GM21528 (cell line): ENCODE measurements around the gene PACS1.
"Not testable (repeated sequence)": the region's sequence is repeated elsewhere in the genome, so short reads cannot be mapped to it uniquely, and the experiment has no call there.

Source experiments
- ATAC-seq: cut with Tn5 transposase; IDR thresholded peaks from one replicate; pipeline ENCODE4 v1.9.1; 2021; ENCODE audit warnings: mild to moderate bottlenecking, moderate library complexity; ENCODE audit not compliant: unreplicated experiment, low FRiP score

PACS1 gene

DNA sequence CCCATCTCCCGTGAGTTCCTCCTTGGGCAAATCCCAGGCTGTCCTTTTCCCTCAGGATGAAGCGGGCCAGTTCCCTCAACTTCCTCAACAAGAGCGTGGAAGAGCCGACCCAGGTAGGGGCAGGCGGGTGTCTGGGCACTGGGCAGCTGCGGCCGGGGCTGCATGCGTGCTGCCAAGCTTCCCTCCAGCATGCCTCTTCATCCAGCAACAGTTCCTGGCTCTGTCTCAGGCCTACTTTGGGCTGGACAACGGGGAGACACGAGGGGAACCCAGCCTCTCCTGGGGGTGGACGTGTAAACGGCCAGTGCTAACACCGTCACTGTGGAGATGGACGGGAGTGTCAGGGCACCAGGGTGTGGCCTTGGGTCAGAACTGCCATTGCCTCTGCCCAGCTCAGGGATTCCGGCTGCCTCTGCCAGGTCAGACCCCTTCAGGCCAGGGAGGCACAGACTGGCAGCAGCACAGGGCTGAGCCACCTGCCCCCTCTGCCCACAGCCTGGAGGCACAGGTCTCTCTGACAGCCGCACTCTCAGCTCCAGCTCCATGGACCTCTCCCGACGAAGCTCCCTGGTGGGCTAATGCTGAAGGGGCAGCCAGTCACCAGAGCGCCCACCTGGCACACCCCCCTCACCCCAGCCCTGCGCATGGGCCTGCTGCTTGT, 196.4 kb downstream of the PACS1 start:
- no peak for ATAC-seq

DNA sequence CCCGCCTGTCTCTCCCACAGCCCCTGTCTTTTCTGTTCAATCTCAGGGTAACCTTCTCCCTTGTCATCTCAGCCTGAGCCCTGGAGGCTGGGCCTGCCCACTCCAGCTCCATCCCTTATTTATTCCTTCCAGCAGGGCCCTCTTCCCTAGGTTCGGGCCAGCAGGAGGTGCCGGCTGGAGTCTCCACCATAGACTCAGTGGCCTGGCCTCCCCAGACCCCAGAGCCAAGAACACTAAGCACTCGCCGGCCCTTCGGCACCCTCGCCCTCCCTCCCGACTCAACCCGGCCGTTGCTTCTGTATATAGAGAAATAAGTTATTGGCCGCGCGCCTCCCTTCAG, 196.9 kb downstream of the PACS1 start:
- ATAC-seq = no peak

DNA sequence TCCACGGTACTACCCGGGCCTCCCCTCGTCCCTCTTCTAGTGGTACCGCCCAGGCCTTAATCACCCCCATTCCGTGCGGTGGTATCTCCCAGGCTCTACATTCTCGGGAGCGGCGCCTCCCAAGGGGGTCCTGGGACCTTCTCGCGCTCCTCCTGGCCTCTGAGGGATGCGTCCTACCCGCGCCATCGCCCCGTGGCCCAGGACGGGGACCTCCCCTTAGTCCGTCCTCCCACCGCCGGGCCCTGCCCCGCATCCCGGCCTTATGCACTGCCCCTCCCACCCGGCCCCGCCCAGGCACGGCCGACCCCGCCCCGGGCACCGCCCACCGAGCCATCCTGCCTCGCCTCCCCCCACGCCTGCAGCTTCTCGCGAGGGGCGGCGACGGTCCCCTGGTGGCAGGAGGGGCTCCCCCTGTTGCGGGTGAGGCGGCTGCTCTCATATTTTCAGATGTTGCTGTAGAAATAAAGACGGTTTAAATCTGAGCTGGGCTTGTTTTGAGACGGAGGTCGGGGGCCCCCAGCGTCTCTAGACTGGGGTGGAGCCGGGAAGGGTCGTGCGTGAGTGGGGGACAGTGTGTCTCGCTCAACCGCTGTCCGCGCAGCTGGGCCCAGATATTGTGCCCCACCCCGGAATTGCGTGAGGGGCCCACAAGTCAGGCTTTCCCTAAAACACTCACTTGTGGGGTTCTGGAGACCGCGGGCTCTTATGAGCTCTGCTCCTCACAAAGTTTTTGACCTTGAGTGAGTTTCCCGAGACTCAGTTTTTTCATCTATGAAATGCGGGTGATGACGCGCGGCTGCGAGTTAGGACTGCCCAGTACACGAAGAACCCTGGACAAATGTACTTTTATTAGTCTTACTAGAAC, 197.5 kb downstream of the PACS1 start:
- peak; percentile 39 for ATAC-seq

DNA sequence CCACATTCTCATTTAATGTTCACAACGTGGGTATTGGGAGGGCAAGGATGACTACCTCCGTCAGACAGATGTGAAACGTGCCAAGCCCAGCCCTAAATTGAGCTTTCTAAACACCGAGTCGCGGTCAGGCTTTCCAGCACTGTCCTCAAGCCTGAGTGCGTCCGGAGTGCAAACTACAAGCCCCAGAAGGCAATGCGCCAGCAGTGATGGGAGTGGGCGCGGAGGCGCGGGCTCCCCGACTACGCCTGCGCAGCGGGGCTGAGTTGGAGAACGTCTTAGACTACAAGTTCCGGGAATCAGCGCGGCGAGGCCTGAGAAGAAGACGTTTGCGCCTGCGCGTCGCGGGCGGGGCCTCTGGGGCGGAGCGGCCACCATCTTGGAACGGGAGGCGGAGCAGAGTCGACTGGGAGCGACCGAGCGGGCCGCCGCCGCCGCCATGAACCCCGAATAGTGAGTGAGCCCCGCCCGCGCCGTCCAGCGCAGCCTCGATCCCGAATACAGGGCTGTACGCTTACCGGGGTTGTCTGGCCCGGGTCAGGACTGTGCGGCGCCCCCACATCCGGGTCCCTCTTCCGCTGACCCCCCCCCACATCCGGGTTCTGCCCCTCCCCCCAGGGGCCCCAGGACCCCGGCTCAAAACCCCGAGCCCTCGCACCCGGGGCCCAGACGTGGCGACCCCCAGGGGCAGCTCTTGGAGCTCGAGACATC, 198.3 kb downstream of the PACS1 start, which contains the start of gene RAB1B:
RAB1B (plus strand) TSS at position 396 of the 708 bp plus-strand sequence; CDS start at position 437, 41 bp downstream.
- ATAC-seq = peak; percentile 81

DNA sequence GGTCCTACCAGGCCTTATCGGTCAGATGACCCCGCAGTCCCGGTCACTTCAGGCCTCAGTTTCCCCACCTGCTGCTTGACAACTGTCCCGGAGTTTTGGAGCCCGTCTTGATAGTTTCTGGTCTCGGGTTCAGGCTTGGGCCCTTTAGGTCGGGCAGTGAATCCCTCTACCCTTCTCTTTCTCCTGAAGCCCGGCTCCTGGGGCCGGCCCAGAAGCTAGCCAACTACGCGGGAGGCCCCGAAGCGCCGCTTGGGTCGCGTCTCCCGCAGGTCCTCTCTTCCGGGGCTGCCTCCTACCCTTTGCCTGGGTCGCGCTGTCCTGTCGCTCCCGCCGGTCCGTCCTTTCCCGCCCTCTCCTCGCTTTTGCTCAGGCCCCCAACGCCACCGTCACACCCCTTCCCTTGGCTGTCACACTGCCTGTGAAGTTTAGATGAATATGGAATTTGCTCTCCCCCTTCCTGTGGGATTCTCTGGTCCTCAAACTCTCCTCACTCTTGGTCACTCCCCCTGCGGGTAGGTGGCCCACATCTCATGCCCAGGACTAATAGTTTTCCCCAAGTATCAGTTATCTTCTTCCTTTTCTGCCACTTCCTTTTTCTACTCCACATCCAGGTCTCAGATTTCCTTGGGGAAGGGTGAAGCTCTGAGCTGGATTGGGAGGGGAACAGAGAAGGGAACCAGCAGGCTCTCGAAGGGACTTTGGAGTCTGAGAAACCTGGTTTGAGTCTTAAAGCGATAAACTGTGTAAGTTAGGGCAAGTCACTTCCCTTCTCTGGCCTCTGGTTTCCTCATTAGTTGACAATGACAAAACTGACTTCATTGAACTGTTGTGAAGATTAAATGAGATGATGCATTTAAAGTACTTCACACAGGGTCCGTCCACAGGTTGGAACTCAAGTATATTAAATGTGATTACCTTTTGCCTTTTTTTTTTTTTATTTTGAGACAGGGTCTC, 199.2 kb downstream of the PACS1 start:
- no peak for ATAC-seq

DNA sequence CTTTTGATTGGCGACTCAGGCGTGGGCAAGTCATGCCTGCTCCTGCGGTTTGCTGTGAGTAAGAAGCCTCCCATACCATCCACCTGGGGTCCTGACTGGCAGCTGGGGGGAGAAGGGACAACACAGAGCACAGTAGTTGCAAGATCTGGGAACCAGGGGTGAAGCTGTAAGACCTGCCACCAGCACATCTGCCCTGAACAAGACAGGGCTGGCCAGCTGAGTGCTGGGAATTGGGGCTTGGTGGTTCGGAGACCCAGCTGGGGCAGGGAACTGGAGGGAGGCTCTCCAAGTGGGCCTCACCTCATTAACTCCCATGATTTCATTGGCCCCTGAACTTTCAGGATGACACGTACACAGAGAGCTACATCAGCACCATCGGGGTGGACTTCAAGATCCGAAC, 201.7 kb downstream of the PACS1 start:
- no peak for ATAC-seq

DNA sequence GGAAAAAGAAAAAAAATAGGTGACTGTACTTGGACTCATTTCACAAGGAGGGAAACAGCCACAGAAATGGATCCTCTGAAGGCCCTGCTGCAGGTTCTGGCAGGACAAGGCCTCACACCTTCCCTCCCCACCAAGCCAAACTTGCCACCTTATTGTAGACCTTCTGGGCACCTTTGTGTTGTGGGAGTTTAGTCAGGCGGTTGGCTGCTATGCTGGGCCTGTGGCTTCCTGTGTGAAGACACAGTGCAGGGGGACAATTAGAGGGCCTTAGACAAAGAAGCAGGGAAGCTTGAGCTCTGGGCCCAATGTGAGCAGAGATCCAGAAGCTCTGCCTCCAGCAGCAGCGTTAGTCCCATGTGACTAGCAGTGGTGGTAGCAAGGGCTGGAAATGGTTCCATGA, 202.5 kb downstream of the PACS1 start:
- ATAC-seq = no peak

DNA sequence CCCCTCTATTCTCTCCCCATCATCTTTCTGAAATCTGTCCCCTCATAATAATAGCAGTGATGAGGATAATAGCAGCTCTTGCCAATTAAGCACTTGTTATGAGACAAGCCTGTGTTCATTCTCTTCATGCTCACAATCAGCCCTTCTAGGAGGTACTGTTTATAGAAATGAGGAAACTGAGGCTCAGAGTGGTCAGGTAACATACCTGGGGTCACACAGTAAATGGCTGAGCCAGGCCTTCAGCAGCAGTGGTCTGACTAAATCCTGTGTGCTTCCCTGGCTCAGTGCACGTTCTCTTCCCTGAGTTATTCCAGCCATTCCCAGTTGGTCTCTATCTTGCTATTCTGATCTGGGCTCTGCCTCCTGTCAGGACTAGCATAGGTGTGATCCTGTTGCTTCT, 204.1 kb downstream of the PACS1 start:
- ATAC-seq = no peak

DNA sequence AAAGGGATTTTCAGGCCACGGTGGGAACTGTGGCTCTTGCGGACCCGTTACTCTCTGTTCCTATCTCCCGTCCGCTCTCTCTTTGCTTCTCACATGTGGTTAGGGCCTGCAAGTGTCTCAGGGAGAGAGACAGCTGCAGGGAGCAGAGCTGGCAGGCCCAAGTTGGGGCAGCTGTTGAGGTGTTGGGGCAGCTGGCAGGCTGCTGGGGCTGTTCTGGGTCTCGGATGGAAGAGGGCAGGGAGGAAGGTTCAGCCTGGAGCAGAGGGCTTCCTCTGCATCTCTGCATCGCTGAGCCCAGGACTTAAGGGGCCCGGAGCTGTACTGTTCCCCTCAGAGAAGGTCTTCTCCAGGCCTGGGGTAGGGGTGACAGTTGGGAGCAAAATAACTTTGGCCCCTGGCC, 205.3 kb downstream of the PACS1 start:
- no peak for ATAC-seq

DNA sequence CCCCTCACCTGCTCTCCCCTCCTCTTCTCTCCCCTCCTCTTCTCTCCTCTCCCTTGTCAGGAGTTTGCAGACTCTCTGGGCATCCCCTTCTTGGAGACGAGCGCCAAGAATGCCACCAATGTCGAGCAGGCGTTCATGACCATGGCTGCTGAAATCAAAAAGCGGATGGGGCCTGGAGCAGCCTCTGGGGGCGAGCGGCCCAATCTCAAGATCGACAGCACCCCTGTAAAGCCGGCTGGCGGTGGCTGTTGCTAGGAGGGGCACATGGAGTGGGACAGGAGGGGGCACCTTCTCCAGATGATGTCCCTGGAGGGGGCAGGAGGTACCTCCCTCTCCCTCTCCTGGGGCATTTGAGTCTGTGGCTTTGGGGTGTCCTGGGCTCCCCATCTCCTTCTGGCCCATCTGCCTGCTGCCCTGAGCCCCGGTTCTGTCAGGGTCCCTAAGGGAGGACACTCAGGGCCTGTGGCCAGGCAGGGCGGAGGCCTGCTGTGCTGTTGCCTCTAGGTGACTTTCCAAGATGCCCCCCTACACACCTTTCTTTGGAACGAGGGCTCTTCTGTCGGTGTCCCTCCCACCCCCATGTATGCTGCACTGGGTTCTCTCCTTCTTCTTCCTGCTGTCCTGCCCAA, 206.0 kb downstream of the PACS1 start:
- ATAC-seq = no peak

DNA sequence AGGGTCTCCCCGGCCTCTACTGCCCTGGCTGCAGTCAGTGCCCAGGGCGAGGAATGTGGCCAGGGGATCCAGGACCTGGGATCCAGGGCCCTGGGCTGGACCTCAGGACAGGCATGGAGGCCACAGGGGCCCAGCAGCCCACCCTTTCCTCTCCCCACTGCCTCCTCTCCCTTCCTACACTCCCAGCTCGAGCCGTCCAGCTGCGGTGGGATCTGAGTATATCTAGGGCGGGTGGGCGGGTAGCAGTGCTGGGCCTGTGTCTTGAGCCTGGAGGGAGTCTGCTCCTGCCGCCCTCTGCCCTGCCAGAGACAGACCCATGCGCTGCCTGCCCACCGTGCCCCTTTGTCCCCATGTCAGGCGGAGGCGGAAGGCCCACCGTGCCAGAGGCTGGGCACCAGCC, 206.5 kb downstream of the PACS1 start:
- ATAC-seq = not testable (repeated sequence)

DNA sequence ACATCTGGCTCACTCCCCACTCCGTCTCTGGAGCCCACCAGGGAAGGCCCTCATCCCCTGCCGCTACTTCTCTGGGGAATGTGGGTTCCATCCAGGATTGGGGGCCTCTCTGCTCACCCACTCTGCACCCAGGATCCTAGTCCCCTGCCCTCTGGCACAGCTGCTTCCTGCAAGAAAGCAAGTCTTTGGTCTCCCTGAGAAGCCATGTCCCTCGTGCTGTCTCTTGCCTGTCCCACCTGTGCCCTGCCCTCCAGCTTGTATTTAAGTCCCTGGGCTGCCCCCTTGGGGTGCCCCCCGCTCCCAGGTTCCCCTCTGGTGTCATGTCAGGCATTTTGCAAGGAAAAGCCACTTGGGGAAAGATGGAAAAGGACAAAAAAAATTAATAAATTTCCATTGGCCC, 207.0 kb downstream of the PACS1 start:
- ATAC-seq = not testable (repeated sequence)

DNA sequence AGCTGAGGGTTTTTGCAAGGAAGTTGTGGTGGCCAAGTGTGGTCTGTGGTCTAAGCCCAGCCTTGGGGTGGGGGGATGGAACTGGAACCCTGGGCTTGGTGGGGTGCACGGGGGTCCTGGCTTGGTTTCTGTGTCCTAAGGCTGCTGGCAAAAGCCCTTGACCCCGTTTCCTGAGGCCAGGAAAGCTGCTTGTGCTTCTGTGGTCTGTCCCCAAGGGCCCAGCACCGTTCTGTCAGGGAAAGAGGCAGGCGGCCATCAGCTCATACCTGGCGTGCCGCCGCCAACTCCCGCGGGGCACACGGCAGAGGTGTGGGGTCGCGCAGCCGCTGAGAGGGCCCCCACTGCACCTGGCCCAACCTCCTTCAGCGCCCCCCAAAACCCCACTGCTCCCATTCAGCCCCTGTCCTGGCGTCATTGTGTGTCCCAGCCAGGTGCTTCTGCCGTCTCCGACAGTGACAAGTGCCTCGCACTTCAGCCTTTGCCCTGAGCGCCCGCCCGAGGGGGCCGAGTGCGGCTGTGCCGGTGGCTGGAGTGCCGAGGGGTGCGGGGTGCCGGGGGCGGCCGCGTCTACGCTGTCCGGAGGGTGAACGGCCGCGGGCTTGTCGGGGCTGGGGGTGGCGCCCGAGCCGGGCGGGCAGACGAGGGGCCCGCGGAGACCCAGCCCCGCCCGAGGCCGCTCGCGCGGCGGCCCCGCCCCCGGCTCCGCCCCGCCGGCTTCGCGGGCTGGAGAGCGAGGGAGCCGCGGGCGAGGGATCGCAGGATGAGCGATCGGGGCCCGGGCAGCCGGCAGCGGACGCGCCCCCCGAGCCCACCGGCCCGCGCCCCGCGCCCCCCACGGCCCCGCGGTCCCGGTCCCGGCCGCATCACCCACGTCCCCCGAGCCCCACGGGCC, 207.6 kb downstream of the PACS1 start, which contains the start of gene CNIH2:
CNIH2 (plus strand) TSS at position 705 of the 892 bp plus-strand sequence. CDS start 282 bp downstream, outside the sequence.
- no peak for ATAC-seq

DNA sequence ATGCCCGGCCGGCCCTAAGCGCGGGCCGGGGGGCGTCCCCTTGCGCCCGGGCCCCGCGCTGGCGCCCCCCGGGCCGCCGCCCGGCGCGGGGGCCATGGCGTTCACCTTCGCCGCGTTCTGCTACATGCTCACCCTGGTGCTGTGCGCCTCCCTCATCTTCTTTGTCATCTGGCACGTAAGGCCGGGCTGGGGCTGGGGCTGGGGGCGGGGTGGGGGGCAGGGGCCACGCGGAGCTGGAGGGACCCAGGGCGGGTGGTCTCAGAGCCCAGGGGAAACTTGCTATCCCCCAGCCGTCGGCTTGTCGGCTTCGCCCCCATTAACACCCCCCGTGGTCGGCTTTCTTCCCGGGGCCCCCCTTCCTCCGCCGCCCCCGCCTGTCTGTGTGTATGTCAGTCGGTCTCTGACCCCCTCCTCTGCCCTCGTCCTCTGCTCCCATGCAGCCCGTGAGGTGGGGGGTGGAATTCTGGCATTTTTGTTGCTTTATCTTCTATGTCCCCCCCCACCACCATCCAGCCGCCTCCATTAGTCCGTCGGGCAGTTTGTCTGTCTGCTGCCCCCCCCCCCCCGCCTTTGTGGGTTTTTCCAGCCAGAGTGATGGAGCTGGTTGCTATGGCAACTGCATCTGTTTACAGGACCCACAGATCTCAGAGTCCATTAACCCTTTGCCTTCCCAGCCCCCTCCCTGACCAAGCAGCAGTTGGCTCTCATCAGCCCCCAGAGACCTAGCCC, 208.5 kb downstream of the PACS1 start:
- ATAC-seq = no peak

DNA sequence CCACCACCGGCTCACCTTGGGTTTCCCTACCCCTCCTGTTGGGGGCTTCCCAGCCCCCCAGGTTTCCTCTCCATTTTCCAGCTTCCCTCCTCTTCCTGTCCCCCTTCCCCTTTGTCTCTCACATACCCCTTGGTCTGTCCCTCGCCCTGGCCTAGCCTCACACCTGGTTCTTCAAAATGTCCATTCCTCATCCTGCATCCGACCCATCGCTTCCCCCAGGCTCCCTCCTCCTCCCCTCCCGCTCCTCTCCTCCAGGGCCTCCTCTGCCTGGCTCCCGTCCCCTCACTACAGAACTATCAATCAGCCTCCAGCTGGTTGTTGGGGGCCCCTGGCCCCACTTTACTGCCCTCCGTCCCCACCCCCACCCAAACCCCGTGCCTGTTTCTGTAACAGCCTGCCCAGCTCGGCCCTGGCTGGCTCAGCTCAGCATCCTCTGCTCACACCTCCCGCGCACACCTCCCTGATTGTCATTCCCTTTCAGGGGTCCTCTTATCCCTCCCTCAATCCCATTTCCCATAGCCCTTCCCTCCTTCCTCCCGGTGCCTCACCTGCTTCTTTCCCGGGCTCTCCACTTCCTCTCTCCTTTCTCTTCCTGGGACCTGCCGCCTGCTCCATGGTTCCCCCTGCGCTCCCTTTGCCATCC, 209.1 kb downstream of the PACS1 start:
- no peak for ATAC-seq

DNA sequence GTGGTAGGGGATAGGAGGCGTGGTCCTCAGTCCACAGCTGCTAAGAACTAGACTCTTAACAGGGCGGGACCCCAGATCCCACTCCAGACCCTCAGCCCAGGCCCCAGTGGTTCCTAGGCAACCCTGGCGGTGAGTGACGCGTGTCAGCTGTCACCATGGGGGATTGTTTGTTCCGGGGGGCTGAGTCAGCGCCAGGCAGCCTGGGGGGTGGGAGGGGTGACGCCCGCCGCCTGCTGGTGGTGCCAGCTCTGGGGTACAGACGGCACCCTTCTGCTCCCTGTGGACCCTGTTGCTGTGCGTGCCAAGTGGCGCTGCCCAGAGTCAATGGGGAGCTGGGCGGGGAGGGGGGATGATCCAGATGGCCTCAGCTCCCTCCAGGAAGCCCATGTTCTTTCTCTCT, 210.4 kb downstream of the PACS1 start:
- ATAC-seq = no peak

DNA sequence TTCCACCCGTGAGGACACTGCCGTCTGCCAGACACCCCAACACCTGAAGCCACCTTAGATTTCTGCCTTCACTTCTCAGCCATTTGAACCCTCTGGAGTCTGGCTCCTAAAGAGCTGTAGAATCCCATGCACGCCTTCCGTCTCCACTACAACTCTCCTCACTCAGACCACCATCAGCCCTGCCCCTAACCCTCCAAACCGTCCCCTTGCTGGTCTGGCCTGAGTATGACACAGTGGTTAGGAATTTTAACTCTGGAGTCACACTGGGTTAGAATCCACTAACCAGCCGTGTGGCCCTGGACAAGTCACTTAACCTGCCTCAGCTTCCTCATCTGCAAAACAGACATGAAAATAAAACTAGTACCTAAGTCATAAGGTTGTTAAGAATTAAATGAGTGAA, 210.9 kb downstream of the PACS1 start:
- ATAC-seq = no peak
